Mesenchymal stem cell (in vitro differentiated cells and primary cell): ENCODE results near the gene CYP1A2.
"Not testable (repeated sequence)": the region's sequence is repeated elsewhere in the genome, so short reads cannot be mapped to it uniquely, and the experiment has no call there.

Experiments
- DNase-seq: peaks from one replicate; pipeline ENCODE4 v3.0.0-alpha.2; 2013
- H2AFZ ChIP-seq: one replicate; pipeline ENCODE4 v1.6.1; 2013; ENCODE audit warnings: low read depth, mild to moderate bottlenecking, control low read depth, inconsistent platforms, low read length, moderate library complexity
- H2AK5ac ChIP-seq: 2 replicates; pipeline ENCODE4 v1.6.1; 2013; ENCODE audit warnings: low read length, moderate library complexity, mild to moderate bottlenecking, inconsistent platforms; ENCODE audit not compliant: severe bottlenecking
- H2BK120ac ChIP-seq: one replicate; pipeline ENCODE4 v1.6.1; 2013; ENCODE audit warnings: low read depth, mild to moderate bottlenecking, inconsistent platforms, low read length, moderate library complexity
- H2BK12ac ChIP-seq, 2 experiments: one replicate each; pipeline ENCODE4 v1.6.1; 2013; ENCODE audit warnings: inconsistent platforms in 2 of 2, low read length in 2 of 2, mild to moderate bottlenecking in 2 of 2, moderate library complexity in 2 of 2, control low read depth in 1 of 2
- H2BK15ac ChIP-seq: one replicate; pipeline ENCODE4 v1.6.1; 2013; ENCODE audit warnings: mild to moderate bottlenecking, low read depth, inconsistent platforms; ENCODE audit not compliant: poor library complexity, severe bottlenecking
- H2BK5ac ChIP-seq: 2 replicates; pipeline ENCODE4 v1.6.1; 2013; ENCODE audit warnings: low read depth, mild to moderate bottlenecking, low read length, control low read depth, inconsistent platforms; ENCODE audit not compliant: poor library complexity, severe bottlenecking
- H3K14ac ChIP-seq, 2 experiments: one replicate each; pipeline ENCODE4 v1.6.1; 2013; ENCODE audit warnings: inconsistent platforms in 2 of 2, low read length in 2 of 2, control low read depth in 1 of 2, mild to moderate bottlenecking in 1 of 2, moderate library complexity in 1 of 2
- H3K18ac ChIP-seq, 2 experiments: one replicate each; pipeline ENCODE4 v1.6.1; 2013; ENCODE audit warnings: inconsistent platforms in 2 of 2, low read length in 2 of 2, control low read depth in 1 of 2, low read depth in 1 of 2, mild to moderate bottlenecking in 1 of 2
- H3K23ac ChIP-seq, 2 experiments: one replicate each; pipeline ENCODE4 v1.6.1; 2013; ENCODE audit warnings: inconsistent platforms in 2 of 2, low read length in 2 of 2, mild to moderate bottlenecking in 2 of 2, moderate library complexity in 2 of 2, control low read depth in 1 of 2
- H3K27ac ChIP-seq: 2 replicates; pipeline ENCODE4 v1.5.1; 2013; ENCODE audit warnings: mild to moderate bottlenecking, moderate library complexity, low read length, control low read depth, inconsistent platforms; ENCODE audit not compliant: poor library complexity, severe bottlenecking
- H3K27me3 ChIP-seq, 2 experiments: 2 replicates each; pipeline versions ENCODE4 v1.6.1 to v1.7.0; 2013; ENCODE audit warnings: low read length in 2 of 2, mild to moderate bottlenecking in 2 of 2, moderate library complexity in 2 of 2, control low read depth in 1 of 2, inconsistent platforms in 1 of 2; ENCODE audit not compliant: control insufficient read depth in 1 of 2, insufficient read depth in 1 of 2
- H3K36me3 ChIP-seq, 2 experiments: 2 replicates each; pipeline versions ENCODE4 v1.6.1 to v1.7.0; 2013; ENCODE audit warnings: low read length in 2 of 2, control low read depth in 1 of 2, inconsistent platforms in 1 of 2, low read depth in 1 of 2, mild to moderate bottlenecking in 1 of 2; ENCODE audit not compliant: insufficient read depth in 2 of 2, control insufficient read depth in 1 of 2
- H3K4ac ChIP-seq, 2 experiments: one replicate each; pipeline ENCODE4 v1.6.1; 2013; ENCODE audit warnings: inconsistent platforms in 2 of 2, low read length in 2 of 2, mild to moderate bottlenecking in 2 of 2, moderate library complexity in 2 of 2, control low read depth in 1 of 2, low read depth in 1 of 2
- H3K4me1 ChIP-seq: 2 replicates; pipeline ENCODE4 v1.6.1; 2013; ENCODE audit warnings: low read depth, low read length, control low read depth; ENCODE audit not compliant: control insufficient read depth, insufficient read depth
- H3K4me2 ChIP-seq: 2 replicates; pipeline ENCODE4 v1.6.1; 2013; ENCODE audit warnings: low read length, mild to moderate bottlenecking, inconsistent platforms; ENCODE audit not compliant: poor library complexity, severe bottlenecking
- H3K4me3 ChIP-seq, 2 experiments: 2 replicates each; pipeline versions ENCODE4 v1.5.1 to v1.7.0; 2013; ENCODE audit warnings: low read length in 2 of 2, mild to moderate bottlenecking in 2 of 2, control low read depth in 1 of 2, low read depth in 1 of 2; ENCODE audit not compliant: insufficient read depth in 1 of 2
- H3K79me1 ChIP-seq: replicated peaks from 2 replicates; pipeline ENCODE4 v1.6.1; 2013; ENCODE audit warnings: mild to moderate bottlenecking, control low read depth, low read length, inconsistent platforms; ENCODE audit not compliant: poor library complexity, severe bottlenecking
- H3K9ac ChIP-seq: 2 replicates; pipeline ENCODE4 v1.7.0; 2013; ENCODE audit warnings: mild to moderate bottlenecking, low read length, moderate library complexity
- H3K9me3 ChIP-seq: 2 replicates; pipeline ENCODE4 v1.7.0; 2013; ENCODE audit warnings: mild to moderate bottlenecking, low read length; ENCODE audit not compliant: control insufficient read depth
- H4K8ac ChIP-seq: one replicate; pipeline ENCODE4 v1.6.1; 2013; ENCODE audit warnings: inconsistent platforms, mild to moderate bottlenecking, low read length, moderate library complexity
- H4K91ac ChIP-seq: one replicate; pipeline ENCODE4 v1.6.1; 2013; ENCODE audit warnings: mild to moderate bottlenecking, low read length, inconsistent platforms
- WGBS: methylation state at CpG from one replicate; pipeline ENCODE4 v1.1.7; 2013; ENCODE audit warnings: mixed read lengths; 5-methylcytosine and 5-hydroxymethylcytosine counted together

Gene CYP1A2

GRCh38 chr15:74735305-74735704 lies 13.3 kb upstream of the CYP1A2 start:
- no peak overlapping the region for H3K4me2 ChIP-seq

GRCh38 chr15:74738239-74738638 lies 10.4 kb upstream of the CYP1A2 start:
- not testable (repeated sequence) for DNase-seq, H2BK120ac ChIP-seq, H3K4me3 ChIP-seq, H2AFZ ChIP-seq, H3K4ac ChIP-seq, H3K23ac ChIP-seq, H2BK15ac ChIP-seq, H3K4me1 ChIP-seq, H3K4me2 ChIP-seq, H2BK5ac ChIP-seq, H3K36me3 ChIP-seq, H3K9ac ChIP-seq, H2AK5ac ChIP-seq, H3K27ac ChIP-seq, H3K14ac ChIP-seq, H3K18ac ChIP-seq, H4K91ac ChIP-seq, H3K79me1 ChIP-seq, H3K9me3 ChIP-seq, H4K8ac ChIP-seq, H2BK12ac ChIP-seq
- 93% methylated on average over 4 of the region's 5 CpGs for WGBS
- peaks cover 31 to 42% of the 10 kb centered on the region in 2 experiments for H3K27me3 ChIP-seq

More at GRCh38 chr15:74735305-74735704, 13.3 kb upstream of the CYP1A2 start:
- Histone ChIP-seq H3K9me3 (no peaks in the 10 kb centered on the region), H2BK12ac (no peak overlapping the region), H3K9ac (no peak overlapping the region), H2BK120ac (no peak overlapping the region), H3K4ac (no peak overlapping the region), H3K14ac (no peak overlapping the region), H2BK15ac (no peak overlapping the region), H3K4me3 (no peak overlapping the region), H2AK5ac (no peak overlapping the region), H3K18ac (no peak overlapping the region), H3K27me3 (peaks cover 46 to 63% of the 10 kb centered on the region in 2 experiments), H4K8ac (no peak overlapping the region), H3K36me3 (no peaks in the 10 kb centered on the region), H3K27ac (no peak overlapping the region), H4K91ac (no peak overlapping the region), H3K4me1 (no peaks in the 10 kb centered on the region), H3K79me1 (no peaks in the 10 kb centered on the region), H3K23ac (no peak overlapping the region), H2BK5ac (no peak overlapping the region), H2AFZ (no peak overlapping the region)
- DNase-seq = no peak
- 78% methylated on average over 3 of the region's 3 CpGs for WGBS

GRCh38 chr15:74742422-74742821 lies 6.2 kb upstream of the CYP1A2 start:
- WGBS = 84% methylated on average over 5 of the region's 5 CpGs
- Histone ChIP-seq H3K23ac (no peak overlapping the region), H3K27me3 (peaks cover 8 to 11% of the 10 kb centered on the region in 2 experiments), H3K9me3 (peaks cover 3% of the 10 kb centered on the region), H3K79me1 (no peaks in the 10 kb centered on the region), H2AFZ (no peak overlapping the region), H3K4me1 (no peaks in the 10 kb centered on the region), H3K4me3 (no peak overlapping the region), H4K8ac (no peak overlapping the region), H3K4ac (no peak overlapping the region), H3K18ac (no peak overlapping the region), H3K27ac (no peak overlapping the region), H3K9ac (no peak overlapping the region), H3K14ac (no peak overlapping the region), H2BK12ac (no peak overlapping the region), H2AK5ac (no peak overlapping the region), H2BK120ac (no peak overlapping the region), H2BK5ac (no peak overlapping the region), H3K36me3 (no peaks in the 10 kb centered on the region), H2BK15ac (no peak overlapping the region), H3K4me2 (no peak overlapping the region), H4K91ac (no peak overlapping the region)
- no peak for DNase-seq

DNA sequence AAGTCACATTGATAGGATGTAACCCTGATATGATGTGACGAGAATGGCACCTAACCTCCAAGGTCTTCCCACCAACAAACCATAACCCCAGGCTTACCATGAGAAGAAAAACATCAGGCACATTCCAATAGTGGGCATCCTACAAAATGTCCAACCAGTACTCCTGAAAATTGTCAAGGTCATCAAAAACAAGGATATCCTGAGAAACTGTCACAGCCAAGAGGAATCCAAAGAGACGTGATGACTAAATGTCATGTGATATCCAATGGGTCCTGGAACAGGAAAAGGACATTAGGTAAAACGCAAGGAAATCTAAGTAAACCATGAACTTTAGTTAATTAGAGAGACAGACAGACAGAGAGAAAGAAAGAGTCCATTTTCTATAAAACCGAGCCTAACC lies 2.3 kb upstream of the CYP1A2 start:
- H3K9ac ChIP-seq = no peak overlapping the region
- H3K27me3 ChIP-seq = peaks cover 16 to 32% of the 10 kb centered on the region in 2 experiments
- no peak overlapping the region for H3K4me3 ChIP-seq
- peaks cover 3% of the 10 kb centered on the region for H3K9me3 ChIP-seq
- DNase-seq = no peak
- no peak overlapping the region for H2BK15ac ChIP-seq
- no peak overlapping the region for H3K23ac ChIP-seq
- H2AFZ ChIP-seq = no peak overlapping the region
- H2BK120ac ChIP-seq = no peak overlapping the region
- no peak overlapping the region for H3K4ac ChIP-seq
- no peaks in the 10 kb centered on the region for H3K4me1 ChIP-seq
- no peak overlapping the region for H4K8ac ChIP-seq
- no peak overlapping the region for H3K4me2 ChIP-seq
- no peak overlapping the region for H4K91ac ChIP-seq
- no peak overlapping the region for H3K27ac ChIP-seq
- H2BK12ac ChIP-seq = no peak overlapping the region
- H2AK5ac ChIP-seq = no peak overlapping the region
- WGBS = 93% methylated on average over 4 of the region's 4 CpGs
- no peak overlapping the region for H3K14ac ChIP-seq
- H3K18ac ChIP-seq = no peak overlapping the region
- no peaks in the 10 kb centered on the region for H3K79me1 ChIP-seq
- no peak overlapping the region for H2BK5ac ChIP-seq
- H3K36me3 ChIP-seq = no peaks in the 10 kb centered on the region
